H9 (cell line): ENCODE data around the gene TMSB10. TPM values are rescaled to one million over a fixed set of nuclear protein-coding genes. Genes with fewer than 3 reads are reported as not detected.

ENCODE experiments used
- DNase-seq: peaks from one replicate; pipeline ENCODE4 v3.0.0-alpha.2; 2017
- H2AFZ ChIP-seq: one replicate; pipeline ENCODE4 v1.6.1; 2013; ENCODE audit warnings: mild to moderate bottlenecking, low read length, control low read depth, moderate library complexity
- H2AK5ac ChIP-seq: 2 replicates; pipeline ENCODE4 v1.6.1; 2013; ENCODE audit warnings: low read length, control low read depth, mixed read lengths; ENCODE audit not compliant: insufficient read length
- H2BK120ac ChIP-seq: one replicate; pipeline ENCODE4 v1.6.1; 2013; ENCODE audit warnings: low read depth, mild to moderate bottlenecking, low read length, control low read depth, inconsistent platforms; ENCODE audit not compliant: poor library complexity, severe bottlenecking
- H2BK12ac ChIP-seq: 2 replicates; pipeline ENCODE4 v1.6.1; 2013; ENCODE audit warnings: low read length, control low read depth, mixed read lengths, low read depth; ENCODE audit not compliant: insufficient read length
- H2BK15ac ChIP-seq: 2 replicates; pipeline ENCODE4 v1.6.1; 2013; ENCODE audit warnings: low read depth, low read length, control low read depth
- H2BK20ac ChIP-seq: one replicate; pipeline ENCODE4 v1.6.1; 2013; ENCODE audit warnings: low read depth, mild to moderate bottlenecking, low read length, control low read depth, inconsistent platforms; ENCODE audit not compliant: poor library complexity, severe bottlenecking
- H2BK5ac ChIP-seq: 2 replicates; pipeline ENCODE4 v1.6.1; 2013; ENCODE audit warnings: low read length, control low read depth, mixed read lengths; ENCODE audit not compliant: insufficient read length
- H3K14ac ChIP-seq: 2 replicates; pipeline ENCODE4 v1.6.1; 2013; ENCODE audit warnings: low read length, control low read depth; ENCODE audit not compliant: insufficient read depth
- H3K18ac ChIP-seq: 2 replicates; pipeline ENCODE4 v1.6.1; 2013; ENCODE audit warnings: low read depth, mild to moderate bottlenecking, mixed read lengths, low read length, control low read depth; ENCODE audit not compliant: insufficient read length
- H3K23ac ChIP-seq: 2 replicates; pipeline ENCODE4 v1.6.1; 2013; ENCODE audit warnings: low read length, control low read depth, mixed read lengths, low read depth; ENCODE audit not compliant: insufficient read length
- H3K23me2 ChIP-seq: 2 replicates; pipeline ENCODE4 v1.6.1; 2013; ENCODE audit warnings: low read depth, mild to moderate bottlenecking, mixed read lengths, low read length, control low read depth; ENCODE audit not compliant: insufficient read length, poor library complexity, severe bottlenecking
- H3K27ac ChIP-seq: 2 replicates; pipeline ENCODE4 v1.5.1; 2013; ENCODE audit warnings: low read length, control low read depth, mixed read lengths, low read depth; ENCODE audit not compliant: insufficient read length
- H3K27me3 ChIP-seq: 2 replicates; pipeline ENCODE4 v1.6.1; 2013; ENCODE audit warnings: low read length, control low read depth, inconsistent platforms; ENCODE audit not compliant: insufficient read depth
- H3K4ac ChIP-seq: 2 replicates; pipeline ENCODE4 v1.6.1; 2013; ENCODE audit warnings: low read depth, mild to moderate bottlenecking, control low read depth, inconsistent platforms, low read length, moderate library complexity
- H3K4me1 ChIP-seq: 2 replicates; pipeline ENCODE4 v1.6.1; 2013; ENCODE audit warnings: low read length, control low read depth, inconsistent platforms; ENCODE audit not compliant: insufficient read depth
- H3K4me2 ChIP-seq: 2 replicates; pipeline ENCODE4 v1.6.1; 2013; ENCODE audit warnings: low read length, control low read depth, mixed read lengths; ENCODE audit not compliant: insufficient read length, insufficient read depth
- H3K56ac ChIP-seq: 2 replicates; pipeline ENCODE4 v1.6.1; 2013; ENCODE audit warnings: low read depth, mild to moderate bottlenecking, mixed read lengths, low read length, control low read depth; ENCODE audit not compliant: insufficient read length
- H3K79me1 ChIP-seq: 2 replicates; pipeline ENCODE4 v1.6.1; 2013; ENCODE audit warnings: low read depth, mild to moderate bottlenecking, moderate library complexity, low read length, control low read depth, inconsistent platforms; ENCODE audit not compliant: insufficient read depth, poor library complexity, severe bottlenecking
- H3K79me2 ChIP-seq: 2 replicates; pipeline ENCODE4 v1.6.1; 2013; ENCODE audit warnings: low read length, control low read depth, inconsistent platforms; ENCODE audit not compliant: insufficient read depth
- H3K9ac ChIP-seq: 2 replicates; pipeline ENCODE4 v1.6.1; 2013; ENCODE audit warnings: low read length, control low read depth, mixed read lengths; ENCODE audit not compliant: insufficient read length; ENCODE audit errors: extremely low read depth
- H3K9me3 ChIP-seq: one replicate; pipeline ENCODE4 v1.6.1; 2013; ENCODE audit warnings: low read depth, low read length, inconsistent platforms; ENCODE audit not compliant: control insufficient read depth
- H3T11ph ChIP-seq: one replicate; pipeline ENCODE4 v1.6.1; 2013; ENCODE audit warnings: mild to moderate bottlenecking, low read length, control low read depth, inconsistent platforms
- H4K20me1 ChIP-seq: one replicate; pipeline ENCODE4 v1.6.1; 2013; ENCODE audit not compliant: control insufficient read depth, insufficient read length, insufficient read depth
- H4K5ac ChIP-seq: 2 replicates; pipeline ENCODE4 v1.6.1; 2013; ENCODE audit warnings: low read depth, mild to moderate bottlenecking, mixed read lengths, low read length, control low read depth; ENCODE audit not compliant: insufficient read length
- H4K8ac ChIP-seq: replicated peaks from 2 replicates; pipeline ENCODE4 v1.6.1; 2013; ENCODE audit warnings: low read length, control low read depth, mixed read lengths, low read depth; ENCODE audit not compliant: insufficient read length
- H4K91ac ChIP-seq: 2 replicates; pipeline ENCODE4 v1.6.1; 2013; ENCODE audit warnings: low read depth, mild to moderate bottlenecking, moderate library complexity, mixed read lengths, low read length, control low read depth; ENCODE audit not compliant: insufficient read length
- H3K27ac Mint-ChIP-seq, 3 experiments: 2 replicates in 2 of 3; 3 replicates in 1 of 3; pipeline ENCODE4 v1.8.0; 2020 to 2021; ENCODE audit warnings: mixed read lengths in 3 of 3, mild to moderate bottlenecking in 1 of 3, moderate library complexity in 1 of 3
- H3K27me3 Mint-ChIP-seq: 2 replicates; pipeline ENCODE4 v1.8.0; 2021; ENCODE audit warnings: low read depth, mild to moderate bottlenecking, moderate library complexity, mixed read lengths
- H3K36me3 Mint-ChIP-seq, 3 experiments: 2 replicates in 2 of 3; 3 replicates in 1 of 3; pipeline ENCODE4 v1.8.0; 2020 to 2021; ENCODE audit warnings: low read depth in 3 of 3, mixed read lengths in 3 of 3; ENCODE audit not compliant: insufficient read depth in 1 of 3
- H3K4me1 Mint-ChIP-seq, 2 experiments: 2 replicates each; pipeline ENCODE4 v1.8.0; 2020; ENCODE audit warnings: mixed read lengths in 2 of 2
- H3K4me3 Mint-ChIP-seq, 2 experiments: 2 replicates in 1 of 2; 3 replicates in 1 of 2; pipeline ENCODE4 v1.8.0; 2020 to 2021; ENCODE audit warnings: mild to moderate bottlenecking in 2 of 2, mixed read lengths in 2 of 2, moderate library complexity in 1 of 2
- H3K9me3 Mint-ChIP-seq, 2 experiments: 2 replicates in 1 of 2; 3 replicates in 1 of 2; pipeline ENCODE4 v1.8.0; 2020; ENCODE audit warnings: mild to moderate bottlenecking in 2 of 2, mixed read lengths in 2 of 2, moderate library complexity in 1 of 2
- WGBS: extraction: QIAGEN DNeasy Blood & Tissue Kit; methylation state at CpG from one replicate; pipeline ENCODE4 v1.1.7; 2013; ENCODE audit warnings: missing lambda C conversion rate, low lambda C conversion rate, mixed read lengths; ENCODE audit not compliant: insufficient read length; ENCODE audit errors: extremely low coverage; 5-methylcytosine and 5-hydroxymethylcytosine counted together
- total RNA-seq: library from RNA; stranded (reverse); gene quantifications from 2 replicates; pipeline ENCODE4 v1.2.1, GENCODE V29; 2021
- TF ChIP-seq, protein P1 (sequence below): fragments of 200-600 bp; sonication (generic); conservative IDR thresholded peaks from 3 replicates; pipeline ENCODE4 v1.8.0; 2021; ENCODE audit warnings: antibody characterized with exemption, mild to moderate bottlenecking

The TMSB10 gene
- total RNA-seq, 1 experiment from 2014 or later = 755 TPM

DNA sequence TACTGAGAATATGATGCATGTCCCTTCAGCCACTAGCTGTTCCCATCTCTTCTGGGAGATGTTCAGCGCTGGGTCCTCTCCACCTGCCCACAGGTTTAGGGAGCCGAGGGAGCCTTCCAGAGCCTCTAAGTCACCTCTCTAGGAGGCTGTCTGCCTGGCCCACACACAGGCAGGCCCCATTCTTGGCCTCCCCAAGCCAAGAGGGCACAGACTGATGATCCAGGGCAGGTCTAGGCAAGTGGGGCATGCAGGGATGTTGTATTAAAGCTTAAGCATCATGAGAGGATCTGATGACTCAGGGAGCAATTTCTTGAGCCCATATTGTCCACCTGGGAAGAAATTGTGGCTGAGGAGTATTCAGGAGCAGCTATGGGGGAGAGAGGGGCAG is 19.9 kb downstream of the TMSB10 start:
- Histone ChIP-seq H3T11ph (no peak overlapping the region), H4K5ac (no peak overlapping the region), H3K79me1 (no peaks in the 10 kb centered on the region), H3K9me3 (no peaks in the 10 kb centered on the region), H4K91ac (no peak overlapping the region), H3K23me2 (peaks cover 5% of the 10 kb centered on the region), H3K27ac (no peak overlapping the region), H2BK20ac (no peak overlapping the region), H4K8ac (no peak overlapping the region), H2AK5ac (no peak overlapping the region), H3K27me3 (no peaks in the 10 kb centered on the region), H2BK5ac (no peak overlapping the region), H3K23ac (no peak overlapping the region), H3K4ac (no peak overlapping the region), H3K4me2 (no peak overlapping the region), H3K56ac (no peak overlapping the region), H4K20me1 (no peaks in the 10 kb centered on the region), H3K4me1 (no peaks in the 10 kb centered on the region), H2BK15ac (no peak overlapping the region), H2BK120ac (no peak overlapping the region), H2AFZ (no peak overlapping the region), H3K79me2 (no peaks in the 10 kb centered on the region), H3K9ac (no peak overlapping the region), H3K18ac (no peak overlapping the region), H2BK12ac (no peak overlapping the region), H3K14ac (no peak overlapping the region; the same call in 1 of the 2 replicates)
- Mint-ChIP-seq H3K27me3 (peaks cover 12% of the 10 kb centered on the region), H3K36me3 (no peaks in the 10 kb centered on the region), H3K4me1 (peaks cover 22 to 24% of the 10 kb centered on the region in 2 experiments), H3K4me3 (no peak overlapping the region; a peak in 1 of 5 replicates), H3K9me3 (no peaks in the 10 kb centered on the region; a peak in 1 of 5 replicates), H3K27ac (peak overlapping the region in 1 of 3 experiments; percentile 6; a peak in 1 of 7 replicates)
- no CpG with 5 or more reads among the region's 2 CpGs for WGBS
- TF ChIP-seq, protein P1, sequence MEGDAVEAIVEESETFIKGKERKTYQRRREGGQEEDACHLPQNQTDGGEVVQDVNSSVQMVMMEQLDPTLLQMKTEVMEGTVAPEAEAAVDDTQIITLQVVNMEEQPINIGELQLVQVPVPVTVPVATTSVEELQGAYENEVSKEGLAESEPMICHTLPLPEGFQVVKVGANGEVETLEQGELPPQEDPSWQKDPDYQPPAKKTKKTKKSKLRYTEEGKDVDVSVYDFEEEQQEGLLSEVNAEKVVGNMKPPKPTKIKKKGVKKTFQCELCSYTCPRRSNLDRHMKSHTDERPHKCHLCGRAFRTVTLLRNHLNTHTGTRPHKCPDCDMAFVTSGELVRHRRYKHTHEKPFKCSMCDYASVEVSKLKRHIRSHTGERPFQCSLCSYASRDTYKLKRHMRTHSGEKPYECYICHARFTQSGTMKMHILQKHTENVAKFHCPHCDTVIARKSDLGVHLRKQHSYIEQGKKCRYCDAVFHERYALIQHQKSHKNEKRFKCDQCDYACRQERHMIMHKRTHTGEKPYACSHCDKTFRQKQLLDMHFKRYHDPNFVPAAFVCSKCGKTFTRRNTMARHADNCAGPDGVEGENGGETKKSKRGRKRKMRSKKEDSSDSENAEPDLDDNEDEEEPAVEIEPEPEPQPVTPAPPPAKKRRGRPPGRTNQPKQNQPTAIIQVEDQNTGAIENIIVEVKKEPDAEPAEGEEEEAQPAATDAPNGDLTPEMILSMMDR = no peak
- no peak for DNase-seq
